HepG2 (cell line): ENCODE data around the gene ARPIN. TPM values are rescaled to one million over a fixed set of nuclear protein-coding genes. Genes with fewer than 3 reads are reported as not detected.

Experiments used
- ASH2L ChIP-seq: fragments of 300-600, 200-600 bp; sonication (generic); IDR thresholded peaks from 2 replicates; pipeline ENCODE4 v1.7.0; 2017; ENCODE audit warnings: low read depth, mild to moderate bottlenecking, moderate library complexity, mixed read lengths, low read length; ENCODE audit not compliant: insufficient read length
- EP300 ChIP-seq, 3 experiments: sonication (generic) in 1 of 3; formaldehyde crosslinking in 1 of 3; IDR thresholded peaks; 2 replicates each; pipeline versions ENCODE4 v1.5.1 to v1.6.1; 2011 to 2020; ENCODE audit warnings: low read depth in 2 of 3, low read length in 2 of 3, borderline replicate concordance in 1 of 3, improper control_type of control experiment in 1 of 3, mild to moderate bottlenecking in 1 of 3, missing genetic modification reagents in 1 of 3, moderate library complexity in 1 of 3
- GATAD2A ChIP-seq: IDR thresholded peaks from 2 replicates; pipeline ENCODE4 v1.6.1; 2016
- HDAC2 ChIP-seq: sonication (generic); formaldehyde crosslinking; IDR thresholded peaks from 2 replicates; pipeline ENCODE4 v1.4.0; 2020; ENCODE audit warnings: missing genetic modification reagents
- HMG20A ChIP-seq: IDR thresholded peaks from 2 replicates; pipeline ENCODE4 v1.6.1; 2016; ENCODE audit warnings: borderline replicate concordance
- IRF2 ChIP-seq: IDR thresholded peaks from 2 replicates; pipeline ENCODE4 v1.6.1; 2018; ENCODE audit warnings: missing genetic modification reagents, missing compliant biosample characterization
- RAD51 ChIP-seq: fragments of 450-650 bp; IDR thresholded peaks from 2 replicates; pipeline ENCODE4 v1.6.1; 2016; ENCODE audit warnings: borderline replicate concordance
- RXRB ChIP-seq: IDR thresholded peaks from 2 replicates; pipeline ENCODE4 v1.6.1; 2016; ENCODE audit warnings: borderline replicate concordance, missing genetic modification reagents, missing compliant biosample characterization
- SMAD1 ChIP-seq: sonication (generic); formaldehyde crosslinking; IDR thresholded peaks from 2 replicates; pipeline ENCODE4 v1.4.0; 2020; ENCODE audit warnings: missing genetic modification reagents, low read depth, mild to moderate bottlenecking, borderline replicate concordance
- TBL1XR1 ChIP-seq: fragments of 150-350 bp; IDR thresholded peaks from 2 replicates; pipeline ENCODE4 v1.6.1; 2014; ENCODE audit warnings: borderline replicate concordance, low read length; ENCODE audit not compliant: partially characterized antibody
- ZBTB40 ChIP-seq, 2 experiments: fragments of 450-650 bp in 1 of 2; sonication (generic) in 1 of 2; formaldehyde crosslinking in 1 of 2; IDR thresholded peaks; 2 replicates each; pipeline versions ENCODE4 v1.6.1 to v1.8.0; 2016 to 2022; ENCODE audit warnings: antibody characterized with exemption in 1 of 2, mild to moderate bottlenecking in 1 of 2, missing genetic modification reagents in 1 of 2
- ZKSCAN1 ChIP-seq: fragments of 150-350 bp; IDR thresholded peaks from 2 replicates; pipeline ENCODE4 v1.6.1; 2014; ENCODE audit warnings: low read length
- ZNF20 ChIP-seq: sonication (generic); formaldehyde crosslinking; IDR thresholded peaks from 2 replicates; pipeline ENCODE4 v1.4.0; 2020; ENCODE audit warnings: mild to moderate bottlenecking, moderate library complexity, missing genetic modification reagents
- ZNF362 ChIP-seq: sonication (generic); formaldehyde crosslinking; IDR thresholded peaks from 2 replicates; pipeline ENCODE4 v1.4.0; 2020; ENCODE audit warnings: missing genetic modification reagents, mild to moderate bottlenecking, borderline replicate concordance
- ZNF451 ChIP-seq: sonication (generic); formaldehyde crosslinking; IDR thresholded peaks from 2 replicates; pipeline ENCODE4 v1.5.0; 2020; ENCODE audit warnings: mild to moderate bottlenecking, missing genetic modification reagents
- ZUFSP ChIP-seq: sonication (generic); formaldehyde crosslinking; IDR thresholded peaks from 2 replicates; pipeline ENCODE4 v1.9.0; 2021; ENCODE audit warnings: missing genetic modification reagents, mild to moderate bottlenecking, borderline replicate concordance
- polyA plus RNA-seq, 8 experiments: library from polyadenylated mRNA; depleted of rRNA in 3 of 8; stranded (reverse) in 7 of 8; unstranded in 1 of 8; fragments of >200 nt; fragmentation: Illumina TruSeq in 4 of 8; extraction: Trizol in 4 of 8; gene quantifications; 2 replicates each; pipeline versions ENCODE4 v1.2.1 to v1.2.3, GENCODE V29; 2011 to 2016; ENCODE audit warnings: low read depth in 4 of 8, missing spikeins in 1 of 8, mixed read lengths in 1 of 8; ENCODE audit not compliant: insufficient read depth in 1 of 8
- total RNA-seq, 5 experiments: library from RNA; depleted of rRNA; stranded (reverse); fragments of >200 nt; fragmentation: Illumina TruSeq; extraction: Trizol; gene quantifications; 2 replicates each; pipeline ENCODE4 v1.2.3, GENCODE V29; 2016; ENCODE audit warnings: low read depth in 1 of 5
- TF ChIP-seq, protein P1 (sequence below): IDR thresholded peaks from 2 replicates; pipeline ENCODE4 v1.6.1; 2012; ENCODE audit warnings: inconsistent platforms

The ARPIN gene
- total and polyA plus RNA-seq, 2 of the 13 experiments (the other 11 are each of a cell fraction or from before 2014, with no cell fraction given), result 2.8 to 5.0 TPM

DNA sequence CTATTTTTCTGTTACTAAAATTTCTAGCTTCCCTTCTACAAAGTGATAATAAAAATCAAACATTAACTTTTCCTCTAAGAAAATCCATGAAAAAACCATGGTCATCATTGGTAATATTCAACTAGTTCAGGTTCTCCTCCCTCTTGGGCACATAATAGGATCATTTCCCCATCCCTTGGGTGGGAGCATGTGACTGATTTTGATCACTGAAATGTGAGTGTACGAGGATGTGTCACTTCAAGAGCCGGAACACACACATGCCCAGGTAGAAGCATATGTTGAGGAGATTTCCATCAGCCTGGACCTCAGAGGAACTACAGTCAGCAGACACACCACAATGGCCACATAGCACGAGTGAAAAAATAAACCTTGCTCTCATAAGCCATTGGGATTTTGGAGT is 55.1 kb downstream of the ARPIN start (continued):
- TF ChIP-seq ZBTB40 (IDR thresholded peaks at IDR 0.05), result no peak
- no peak for TF ChIP-seq ZBTB40 (CRISPR knock-in tag; IDR thresholded peaks at IDR 0.05)
- TF ChIP-seq RAD51, result no peak
- peak; percentile 42 for TF ChIP-seq RXRB
- TF ChIP-seq ZNF20 (CRISPR knock-in tag), result no peak
- no peak for TF ChIP-seq ZUFSP (CRISPR knock-in tag)
- no peak for TF ChIP-seq TBL1XR1
- no peak for TF ChIP-seq ZNF451 (CRISPR knock-in tag)
- peak in 1 of 2 experiments; percentile 54; a peak in 2 of 4 replicates for TF ChIP-seq EP300 (IDR thresholded peaks at IDR 0.05; ENCODE audit: low read depth in 2 of 2, low read length in 2 of 2)
- no peak for TF ChIP-seq EP300 (CRISPR knock-in tag; IDR thresholded peaks at IDR 0.05; ENCODE audit: borderline replicate concordance)
- TF ChIP-seq SMAD1 (CRISPR knock-in tag), result no peak
- TF ChIP-seq HDAC2 (CRISPR knock-in tag), result peak; percentile 56; the same call in 1 of the 2 replicates
- TF ChIP-seq IRF2 (CRISPR knock-in tag), result peak; percentile 42; the same call in 1 of the 2 replicates
- TF ChIP-seq ASH2L, result peak; percentile 5
- peak; percentile 49; the same call in 1 of the 2 replicates for TF ChIP-seq ZNF362 (CRISPR knock-in tag)
- peak; percentile 64 for TF ChIP-seq ZKSCAN1
- 0 out of 2 replicates have a peak, but pooled peaks have one; percentile 30 for TF ChIP-seq HMG20A (CRISPR knock-in tag)
- TF ChIP-seq, protein P1, sequence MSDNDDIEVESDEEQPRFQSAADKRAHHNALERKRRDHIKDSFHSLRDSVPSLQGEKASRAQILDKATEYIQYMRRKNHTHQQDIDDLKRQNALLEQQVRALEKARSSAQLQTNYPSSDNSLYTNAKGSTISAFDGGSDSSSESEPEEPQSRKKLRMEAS, result peak; percentile 49
- peak; percentile 77 for TF ChIP-seq GATAD2A (CRISPR knock-in tag)
